SHP77 treated with DMSO at 0.1 percent for 48 hours (cell line): ENCODE data around the gene KIF26A.
A peak's percentile ranks its signal among the peaks of the same experiment; 100 is the strongest.
"Not testable (repeated sequence)": the region's sequence is repeated elsewhere in the genome, so short reads cannot be mapped to it uniquely, and the experiment has no call there.

Experiments used
- DNase-seq: peaks from one replicate; lab custom pipeline; 2025; lab: John Stamatoyannopoulos, UW

KIF26A gene

DNA sequence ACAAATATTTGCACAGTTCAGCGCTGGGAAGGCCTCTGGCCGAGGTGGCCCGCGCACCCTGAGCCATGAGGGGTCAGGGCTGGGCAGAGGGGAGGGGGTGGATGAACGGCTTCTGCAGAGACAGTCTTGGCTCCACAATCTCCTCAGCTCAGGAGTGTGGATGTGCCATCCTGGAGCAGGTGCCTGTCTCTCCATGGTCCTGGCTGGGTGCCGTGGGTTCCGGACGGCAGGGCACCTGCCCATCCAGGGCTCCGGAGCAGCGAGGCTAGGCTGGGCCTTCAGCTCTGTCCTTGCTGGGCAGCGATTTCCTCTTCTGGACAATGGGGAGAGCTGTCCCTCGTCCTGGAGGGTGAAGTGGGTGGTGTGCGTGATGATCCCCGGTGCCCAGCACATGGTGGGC is 55.6 kb downstream of the KIF26A start:
- no peak for DNase-seq

DNA sequence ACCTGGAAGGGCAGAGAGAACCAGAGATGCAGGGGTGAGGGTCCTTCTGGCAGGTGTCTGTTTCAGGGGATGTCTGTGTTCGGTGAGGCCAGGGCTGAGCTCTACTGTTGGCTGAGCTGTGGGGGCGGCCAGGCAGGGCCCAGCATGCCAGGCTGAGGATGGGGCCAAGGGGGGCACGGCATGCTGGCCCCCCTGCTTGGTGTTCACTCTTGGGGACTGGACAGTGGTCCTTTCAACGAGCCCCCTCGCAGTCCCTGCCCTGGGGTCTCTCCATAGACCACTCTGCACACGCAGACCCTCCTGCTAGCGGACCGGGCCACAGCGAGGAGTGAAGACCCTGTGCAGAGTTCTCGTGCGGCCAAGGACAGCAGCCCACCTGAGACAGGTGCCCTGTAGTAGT is 56.3 kb downstream of the KIF26A start:
- DNase-seq: no peak

DNA sequence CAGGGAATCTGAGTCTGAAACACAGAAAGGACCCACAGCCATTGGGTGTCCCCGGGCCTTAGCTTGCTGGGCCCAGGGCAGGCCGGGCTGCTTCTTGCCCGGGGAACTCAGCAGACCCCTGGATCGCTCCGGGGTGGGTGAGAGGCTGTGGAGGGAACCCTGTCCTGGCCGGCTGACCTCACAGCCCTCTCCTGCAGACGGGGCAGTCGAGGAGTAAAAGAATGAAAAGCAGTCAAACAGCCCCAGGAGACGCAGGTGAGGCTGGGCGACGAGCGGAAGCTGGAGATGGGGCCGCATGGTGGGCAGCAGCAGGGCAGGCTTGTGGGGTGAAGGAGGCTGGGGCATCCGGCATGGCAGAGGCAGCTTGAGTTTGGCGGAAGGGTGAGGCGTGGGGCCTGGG is 57.0 kb downstream of the KIF26A start:
- no peak for DNase-seq

DNA sequence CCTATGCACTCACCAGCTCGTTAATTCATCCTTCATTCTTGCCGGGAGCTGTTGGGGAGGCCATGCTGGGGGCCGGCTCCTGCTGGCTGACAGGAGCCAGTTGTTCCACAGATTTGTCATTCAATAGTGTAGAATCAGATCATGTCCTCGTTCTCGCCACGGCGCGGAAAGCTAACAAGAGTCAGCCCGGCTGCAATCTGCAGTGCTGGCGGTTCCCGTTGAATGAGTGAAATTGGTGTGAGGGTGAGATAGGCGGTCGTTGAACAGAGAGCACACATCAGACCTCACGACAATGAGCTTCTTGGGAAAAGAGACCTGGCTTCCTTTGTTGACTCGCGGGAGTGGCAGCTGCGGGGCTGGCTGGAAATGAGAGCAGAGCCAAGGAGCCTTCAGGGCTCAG is 57.5 kb downstream of the KIF26A start:
- DNase-seq: no peak

DNA sequence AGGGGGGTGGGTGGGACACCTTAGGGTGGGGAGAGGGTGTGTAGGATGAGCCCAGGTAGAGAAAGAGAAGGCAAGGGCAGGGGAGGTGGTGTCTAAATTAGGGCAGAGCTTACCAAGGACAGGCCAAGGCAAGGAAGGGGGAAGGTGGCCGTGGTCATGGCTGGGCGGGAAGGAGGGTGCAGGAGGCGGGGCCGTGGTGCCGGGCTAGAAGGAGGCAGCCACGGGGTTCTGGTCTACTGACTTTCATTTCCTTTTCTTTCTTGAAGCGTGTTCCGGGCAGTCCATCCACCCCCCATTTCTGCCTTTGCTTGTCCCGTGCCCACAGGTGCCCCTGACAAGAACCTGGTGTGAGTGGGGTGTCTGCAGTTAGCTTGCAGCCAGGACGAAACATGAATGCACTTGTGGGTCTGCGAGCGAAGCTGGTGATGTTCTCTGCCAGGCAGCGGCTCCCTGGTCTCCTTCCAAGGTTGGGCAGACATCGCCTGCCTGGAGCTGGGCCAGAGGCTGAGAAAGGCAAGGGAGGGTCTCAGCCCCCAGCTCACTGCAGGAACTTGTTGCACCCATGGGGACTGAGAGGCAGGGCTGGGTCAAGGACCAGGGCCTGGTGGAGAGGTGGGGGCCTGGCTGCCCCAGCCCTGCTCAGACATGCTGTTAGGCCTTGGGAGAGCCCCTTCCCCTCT is 58.2 kb downstream of the KIF26A start:
- no peak for DNase-seq

DNA sequence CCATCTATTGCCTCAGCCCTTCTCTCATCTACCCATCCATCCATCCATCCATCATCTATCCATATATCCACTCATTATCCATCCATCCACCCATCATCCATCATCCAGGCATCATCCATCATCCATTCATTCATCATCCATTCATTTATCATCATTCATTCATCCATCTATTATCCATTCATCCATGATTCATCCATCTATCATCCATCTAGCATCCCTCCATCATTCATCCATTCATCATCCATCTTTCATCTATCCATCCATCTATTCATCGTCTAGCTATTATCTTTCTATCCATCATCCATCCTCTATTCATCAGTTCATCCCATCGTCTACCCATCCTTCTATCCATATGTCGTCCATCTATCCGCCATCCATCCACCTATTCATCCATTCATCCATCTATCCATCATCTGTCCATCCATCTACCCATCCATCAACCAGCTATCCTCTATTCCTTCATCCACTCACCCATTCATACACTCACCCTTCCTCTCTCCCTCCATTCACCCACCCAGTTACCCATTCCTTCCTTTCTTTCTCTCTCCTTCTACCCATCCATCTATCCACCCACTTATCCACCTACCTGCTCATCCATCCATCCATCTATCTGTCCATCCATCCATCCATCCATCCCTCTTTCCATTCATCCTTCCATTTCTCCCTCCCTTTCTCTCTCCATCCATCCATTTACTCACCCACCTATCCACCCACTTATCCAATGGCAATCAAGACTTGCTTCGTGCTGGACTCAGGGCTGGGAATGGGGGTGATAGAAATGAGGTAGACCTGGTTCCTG is 59.3 kb downstream of the KIF26A start:
- DNase-seq: no peak

DNA sequence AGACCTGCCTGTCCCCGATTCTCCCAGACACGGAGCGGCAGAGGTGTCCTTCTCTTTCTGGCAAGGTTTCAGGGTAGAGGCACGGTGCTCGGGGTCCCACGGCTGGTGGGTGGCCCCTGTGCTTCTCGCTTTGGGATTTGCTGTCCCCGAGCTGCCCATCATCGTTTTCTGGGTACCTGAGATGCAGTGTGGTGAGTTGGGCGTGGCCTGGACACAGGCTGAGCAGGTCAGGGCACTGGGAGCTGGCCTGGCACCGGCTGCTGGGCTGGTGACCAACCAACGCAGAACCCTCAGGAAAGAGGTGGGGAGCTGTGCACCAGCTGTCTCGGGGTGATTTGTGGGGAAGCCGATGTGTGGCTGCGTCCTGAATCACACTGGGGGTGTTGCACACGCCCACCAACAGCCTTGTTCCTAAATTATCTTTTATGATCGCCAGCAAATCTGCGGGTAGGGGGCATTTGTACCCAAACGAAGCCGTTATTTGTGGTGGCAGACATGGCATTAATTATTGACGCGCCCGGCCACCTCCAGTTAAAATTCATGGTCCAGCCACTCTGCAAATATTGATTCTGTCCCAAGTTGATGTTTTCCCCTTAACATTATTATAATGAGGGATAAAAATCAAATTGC is 61.0 kb downstream of the KIF26A start:
- DNase-seq: no peak

DNA sequence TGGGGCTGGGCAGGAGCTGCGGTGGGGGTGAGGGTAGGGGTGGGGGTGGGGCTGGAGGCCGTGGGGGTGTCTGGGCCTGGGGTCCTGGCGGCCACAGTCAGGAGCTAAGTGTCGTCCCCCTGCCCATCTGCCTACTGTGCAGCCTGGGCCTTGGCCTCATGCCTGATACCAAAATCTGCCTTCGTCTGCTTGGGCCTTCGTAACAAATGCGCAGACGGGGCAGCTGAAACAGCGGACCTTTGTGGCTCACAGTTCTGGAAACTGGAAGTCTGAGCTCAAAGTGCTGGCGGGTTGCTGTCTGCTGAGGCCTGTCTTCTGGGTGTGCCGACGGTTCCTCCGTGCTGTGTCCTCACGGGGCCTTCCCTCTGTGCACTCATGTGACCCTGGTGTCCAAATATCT is 61.7 kb downstream of the KIF26A start:
- no peak for DNase-seq

DNA sequence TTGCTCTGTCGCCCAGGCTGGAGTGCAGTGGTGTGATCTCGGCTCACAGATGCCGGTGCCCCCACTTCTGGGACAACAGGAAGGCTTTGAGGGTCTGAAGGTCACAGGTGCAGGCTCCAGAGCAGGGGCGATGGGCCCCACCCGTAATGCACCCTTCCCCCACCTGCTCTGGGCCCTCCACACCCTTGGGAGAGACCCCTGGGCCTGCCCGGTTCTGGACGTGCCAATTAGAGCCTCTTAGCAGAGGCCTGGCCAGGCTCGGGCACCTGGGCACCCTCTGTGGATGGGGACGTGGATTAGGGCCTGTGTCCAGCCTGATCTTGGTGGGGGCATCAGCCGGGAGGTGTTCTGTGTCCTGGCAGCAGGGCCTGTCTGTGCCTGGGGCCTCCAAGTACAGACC is 62.2 kb downstream of the KIF26A start:
- no peak for DNase-seq

DNA sequence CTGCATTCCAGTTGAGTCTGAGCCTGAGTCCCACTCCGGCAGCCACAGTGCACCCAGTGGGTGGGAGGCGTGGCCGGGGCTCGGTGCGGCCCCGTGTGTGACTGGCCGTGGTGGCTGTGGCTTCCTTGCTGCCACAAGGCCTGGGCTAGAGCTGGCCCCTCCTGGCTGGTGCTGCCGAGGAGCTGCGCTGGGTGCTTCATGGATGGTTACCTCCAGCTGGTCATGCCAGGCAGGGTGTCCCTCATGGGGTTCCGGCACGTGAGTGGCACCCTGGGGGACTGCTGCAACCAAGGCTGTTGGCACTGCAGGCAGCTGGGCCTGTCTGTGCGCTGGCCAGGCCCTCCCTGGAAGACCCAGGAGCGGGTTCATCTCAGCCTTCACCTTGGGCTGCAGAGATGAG is 62.7 kb downstream of the KIF26A start:
- no peak for DNase-seq

DNA sequence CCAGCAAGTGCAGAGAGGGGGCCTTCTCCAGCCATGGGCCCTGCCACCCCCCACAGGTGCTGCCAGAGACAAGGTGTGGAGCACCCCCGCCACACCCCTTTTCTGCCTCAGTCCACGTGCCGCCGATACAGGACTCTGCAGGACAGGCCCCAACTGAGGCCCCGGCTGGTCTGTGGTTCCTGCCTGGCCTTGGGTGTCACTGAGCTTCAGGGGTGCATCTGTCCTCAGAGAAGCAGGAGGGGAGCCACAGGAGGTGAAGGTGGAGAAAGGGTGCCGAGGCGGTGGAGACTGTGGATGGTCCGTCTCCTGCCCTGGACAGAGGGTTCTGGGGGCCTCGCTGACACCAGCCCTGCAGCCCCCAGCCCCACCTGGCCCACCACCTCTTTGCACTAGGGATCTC is 63.1 kb downstream of the KIF26A start:
- DNase-seq: no peak

DNA sequence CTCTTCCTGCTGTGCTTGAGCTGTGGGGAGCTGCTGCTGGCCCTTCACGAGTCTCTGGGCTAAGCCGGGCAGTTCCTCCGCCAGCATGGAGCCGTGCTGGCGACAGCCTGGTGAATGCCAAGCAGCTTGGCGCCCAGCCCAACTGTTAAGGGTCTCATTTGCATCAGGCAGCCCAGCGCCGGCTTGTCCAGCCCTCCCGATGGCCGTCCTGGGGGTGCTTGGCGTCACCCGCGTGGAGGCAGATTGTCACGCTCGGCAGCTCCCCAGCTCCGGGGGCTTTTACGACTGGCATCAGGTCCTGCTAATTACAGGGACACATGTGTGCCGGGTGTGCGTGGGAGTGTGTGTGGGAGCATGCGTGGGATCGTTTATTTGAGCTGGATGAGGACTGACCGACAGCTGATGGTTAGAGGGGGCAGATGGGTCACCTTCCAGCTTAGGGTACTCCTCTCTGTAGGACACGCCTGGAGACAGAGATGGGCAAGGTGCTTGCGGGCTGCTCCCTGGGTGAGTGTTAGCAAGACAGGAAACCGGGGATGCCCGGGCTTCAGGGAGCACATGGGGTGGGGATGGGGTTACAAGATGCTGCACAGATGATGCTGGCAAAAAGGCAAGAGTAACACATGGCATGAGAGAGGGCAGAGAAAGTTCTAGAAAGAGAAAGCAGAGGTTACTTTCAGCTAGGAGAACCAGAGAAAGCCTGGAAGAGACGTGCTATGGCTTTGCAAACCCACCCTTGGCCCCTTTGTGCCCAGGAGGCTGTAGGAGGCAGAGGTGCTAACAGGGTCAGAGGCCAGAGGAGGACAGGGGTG is 64.1 kb downstream of the KIF26A start:
- peak; percentile 46 for DNase-seq

DNA sequence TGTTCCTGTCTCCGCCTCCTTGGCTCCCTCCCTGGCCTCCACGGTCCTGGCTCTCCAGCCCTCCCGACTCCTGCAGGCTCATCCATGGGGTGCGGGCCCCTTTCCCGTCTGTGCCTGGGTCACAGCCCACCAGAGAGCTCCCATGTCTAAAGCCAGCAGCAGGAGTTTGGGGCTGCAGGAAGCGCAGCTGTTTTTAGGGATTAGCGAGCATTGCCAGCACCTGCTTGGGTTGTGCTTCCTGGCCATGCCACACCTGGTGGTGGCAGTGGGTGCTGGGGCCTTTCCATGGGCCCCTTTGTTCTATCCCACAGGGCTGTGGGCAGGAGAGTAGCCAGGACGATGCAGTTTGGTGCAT is 64.7 kb downstream of the KIF26A start:
- DNase-seq: no peak

DNA sequence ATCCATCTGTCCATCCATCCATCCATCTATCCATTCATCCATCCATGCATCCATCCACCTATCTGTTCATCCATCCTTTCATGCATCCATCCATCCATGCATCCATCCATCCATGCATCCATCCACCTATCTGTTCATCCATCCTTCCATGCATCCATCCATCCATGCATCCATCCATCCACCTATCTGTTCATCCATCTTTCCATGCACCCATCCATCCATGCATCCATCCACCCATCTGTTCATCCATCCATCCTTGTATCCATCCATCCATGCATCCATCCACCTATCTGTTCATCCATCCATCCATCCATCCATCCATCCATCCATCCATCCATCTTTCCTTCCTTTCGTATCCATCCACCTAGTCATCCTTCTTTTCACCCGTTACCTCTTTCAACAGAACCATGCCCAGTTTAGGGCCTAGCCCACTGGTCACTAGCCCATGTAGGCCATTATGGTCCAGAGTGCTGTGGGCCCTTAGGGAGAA is 66.3 kb downstream of the KIF26A start:
- no peak for DNase-seq

DNA sequence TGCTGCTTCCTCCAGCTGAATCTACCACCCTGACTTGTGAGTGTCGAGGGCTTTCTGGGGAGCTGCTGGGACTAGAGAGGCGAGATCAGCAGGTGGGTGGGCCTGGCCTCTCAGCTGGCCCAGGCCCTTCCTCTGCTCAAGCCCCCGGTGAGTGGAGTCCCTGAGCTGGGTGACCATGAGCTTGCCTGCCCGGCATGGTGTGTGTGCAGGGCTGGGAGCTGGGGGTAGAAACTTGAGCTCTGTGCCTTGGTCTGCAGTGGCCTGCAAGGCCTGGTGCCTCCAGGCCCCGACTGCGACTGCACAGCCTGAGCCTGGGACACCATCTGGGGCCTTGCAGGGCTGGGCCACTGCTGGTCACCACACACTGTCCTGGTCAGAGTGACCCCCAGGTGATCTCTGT is 67.4 kb downstream of the KIF26A start:
- no peak for DNase-seq

DNA sequence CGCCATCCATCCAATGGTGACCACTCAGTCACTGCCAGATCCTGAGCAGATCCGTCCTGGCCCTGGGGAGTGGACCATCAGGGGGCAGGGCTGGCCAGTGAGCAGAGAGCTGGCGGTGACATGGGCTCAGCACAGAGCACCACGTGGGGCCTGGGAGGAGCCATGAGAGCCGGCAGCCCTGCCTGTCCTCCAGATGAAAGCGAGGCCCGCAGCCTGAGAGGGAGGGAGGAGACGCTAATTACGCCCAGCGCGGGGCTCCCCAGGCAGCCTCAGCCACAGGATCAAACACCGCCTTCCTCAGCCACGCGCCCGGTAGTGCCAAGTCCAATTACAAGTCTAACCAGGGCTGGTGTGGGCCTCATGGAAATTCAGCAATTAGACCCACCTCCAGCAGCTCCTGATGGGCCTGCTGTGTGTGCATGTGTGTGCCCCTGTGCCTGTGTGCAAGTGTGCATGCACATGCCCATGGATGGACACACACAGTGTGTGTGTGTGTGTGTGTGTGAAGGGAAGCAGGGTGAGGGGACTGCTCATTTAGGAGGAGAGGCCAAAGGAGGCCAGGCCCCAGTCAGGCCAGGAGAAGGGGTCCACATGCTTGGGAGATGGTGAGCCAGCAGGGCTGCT is 68.0 kb downstream of the KIF26A start:
- DNase-seq: peak; percentile 29

DNA sequence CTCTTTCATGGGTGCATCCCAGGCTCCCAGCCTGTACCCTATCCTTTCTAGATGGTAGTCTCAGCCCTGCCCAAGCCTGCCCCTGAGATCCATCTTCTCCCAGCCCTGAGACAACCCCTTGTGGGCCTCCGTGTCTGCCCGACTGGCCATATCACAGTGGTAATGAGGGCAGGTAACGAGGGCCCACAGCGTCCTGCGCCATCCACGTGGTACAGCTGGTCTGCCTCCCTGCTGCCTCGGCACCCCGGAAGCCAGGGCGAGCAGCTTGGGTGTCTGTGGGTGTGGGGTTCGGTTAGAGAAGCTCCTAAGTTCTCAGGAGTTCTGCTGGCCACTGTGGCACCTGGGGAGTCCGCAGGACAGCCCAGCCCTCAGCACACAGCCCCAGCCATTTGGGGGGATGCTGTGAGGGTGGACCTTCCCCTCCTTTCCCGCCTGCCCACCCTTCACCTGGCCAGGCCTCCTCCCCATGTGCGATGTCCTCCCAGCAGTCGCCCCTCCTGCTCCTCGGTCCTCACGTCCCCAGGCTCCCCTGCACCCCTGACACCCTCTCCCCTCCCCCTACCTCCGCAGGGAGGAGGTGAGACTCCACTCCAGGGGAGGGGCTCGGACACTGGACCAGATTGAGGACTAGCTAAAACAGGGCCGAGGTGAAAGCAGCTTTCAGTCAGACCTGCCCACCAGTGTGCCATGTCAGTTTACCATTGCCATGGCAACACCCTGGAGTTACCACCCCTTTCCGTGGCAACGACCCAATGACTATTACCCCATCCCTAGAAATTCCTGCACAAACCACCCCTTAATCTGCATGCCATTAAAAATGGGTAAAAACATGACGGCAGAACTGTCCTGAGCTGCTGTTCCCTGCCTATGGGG is 69.0 kb downstream of the KIF26A start:
- no peak for DNase-seq

DNA sequence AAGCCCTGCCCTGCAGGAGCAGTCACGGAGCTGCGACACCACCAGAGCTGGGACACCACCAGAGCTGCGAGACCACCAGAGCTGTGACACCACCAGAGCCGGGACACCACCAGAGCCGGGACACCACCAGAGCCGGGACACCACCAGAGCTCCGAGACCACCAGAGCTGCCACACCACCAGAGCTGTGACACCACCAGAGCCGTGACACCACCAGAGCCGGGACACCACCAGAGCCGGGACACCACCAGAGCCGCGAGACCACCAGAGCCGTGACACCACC is 69.6 kb downstream of the KIF26A start:
- not testable (repeated sequence) for DNase-seq

DNA sequence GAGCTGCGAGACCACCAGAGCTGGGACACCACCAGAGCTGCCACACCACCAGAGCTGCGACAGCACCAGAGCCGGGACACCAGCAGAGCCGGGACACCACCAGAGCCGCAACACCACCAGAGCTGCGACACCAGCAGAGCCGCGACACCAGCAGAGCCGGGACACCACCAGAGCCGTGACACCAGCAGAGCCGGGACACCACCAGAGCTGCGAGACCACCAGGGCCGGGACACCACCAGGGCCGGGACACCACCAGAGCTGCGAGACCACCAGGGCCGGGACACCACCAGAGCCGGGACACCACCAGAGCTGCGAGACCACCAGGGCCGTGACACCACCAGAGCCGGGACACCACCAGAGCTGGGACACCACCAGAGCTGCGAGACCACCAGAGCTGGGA is 69.9 kb downstream of the KIF26A start:
- not testable (repeated sequence) for DNase-seq

DNA sequence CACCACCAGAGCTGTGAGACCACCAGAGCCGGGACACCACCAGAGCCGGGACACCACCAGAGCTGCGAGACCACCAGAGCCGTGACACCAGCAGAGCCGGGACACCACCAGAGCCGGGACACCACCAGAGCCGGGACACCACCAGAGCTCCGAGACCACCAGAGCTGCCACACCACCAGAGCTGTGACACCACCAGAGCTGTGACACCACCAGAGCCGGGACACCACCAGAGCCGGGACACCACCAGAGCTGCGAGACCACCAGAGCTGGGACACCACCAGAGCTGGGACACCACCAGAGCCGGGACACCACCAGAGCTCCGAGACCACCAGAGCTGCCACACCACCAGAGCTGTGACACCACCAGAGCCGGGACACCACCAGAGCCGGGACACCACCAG is 70.7 kb downstream of the KIF26A start:
- not testable (repeated sequence) for DNase-seq
